ENCODE data around the gene IMMP1L. TPM values are rescaled to one million over a fixed set of nuclear protein-coding genes. Genes with fewer than 3 reads are reported as not detected.
"Not testable (repeated sequence)": the region's sequence is repeated elsewhere in the genome, so short reads cannot be mapped to it uniquely, and the experiment has no call there.

Gene IMMP1L
- 67.9 TPM for total RNA-seq (ENCODE audit: insufficient read depth, low replicate concordance)

GRCh38 chr11:31509429-31510345, at the start of gene IMMP1L, which contains the start of gene ELP4:
Gene IMMP1L, minus strand, starts transcription at chr11:31509622. Its CDS starts 46,346 bp downstream, at chr11:31463276.
Gene ELP4, plus strand, starts transcription at chr11:31509767. Its CDS starts 18 bp downstream, at chr11:31509785.
- DNase-seq (ENCODE audit: low spot score): peak; percentile 98

- DNase-seq (ENCODE audit: low spot score): peak; percentile 9
These were observed 48.6 kb upstream of the IMMP1L start for GRCh38 chr11:31558001-31558400.

GRCh38 chr11:31555938-31556337, 46.5 kb upstream of the IMMP1L start:
- DNase-seq (ENCODE audit: low spot score): no peak

DNA sequence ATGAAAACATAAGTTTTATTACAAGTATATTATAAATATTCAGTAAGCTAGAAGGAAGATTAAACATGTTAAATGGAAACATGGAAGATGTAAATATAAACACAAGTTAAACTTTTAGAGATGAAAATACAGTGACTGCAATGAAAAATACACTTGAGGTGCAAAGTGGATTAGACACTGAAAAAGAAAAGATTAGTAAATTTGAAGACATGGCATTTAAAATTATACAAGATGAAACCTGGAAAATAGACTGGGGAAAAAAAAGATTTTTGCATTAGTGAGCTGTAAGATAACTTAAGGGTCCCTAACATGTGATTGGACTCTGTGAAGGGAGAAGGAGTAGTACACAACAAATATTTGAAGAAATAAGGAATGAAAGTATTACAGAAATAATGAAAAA, 33.4 kb upstream of the IMMP1L start:
- no peak for DNase-seq (ENCODE audit: low spot score)

DNA sequence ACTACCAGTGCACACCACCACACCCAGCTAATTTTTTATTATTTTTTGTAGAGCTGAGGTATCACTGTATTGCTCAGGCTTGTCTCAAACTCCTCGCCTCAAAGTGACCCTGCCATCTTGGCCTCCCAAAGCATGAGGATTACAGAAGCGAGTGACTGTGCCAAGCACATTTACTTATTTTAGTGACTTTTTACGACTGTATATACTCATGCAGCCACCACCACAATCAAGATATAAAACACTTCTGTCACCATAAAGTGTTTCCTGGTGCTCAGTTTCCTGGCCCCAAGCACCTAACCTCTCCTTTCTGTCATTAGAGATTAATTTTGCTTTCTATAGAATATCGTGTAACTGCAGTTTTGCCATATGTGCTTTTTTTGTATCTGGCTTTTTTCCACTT, 26.1 kb upstream of the IMMP1L start:
- DNase-seq (ENCODE audit: low spot score): no peak

DNA sequence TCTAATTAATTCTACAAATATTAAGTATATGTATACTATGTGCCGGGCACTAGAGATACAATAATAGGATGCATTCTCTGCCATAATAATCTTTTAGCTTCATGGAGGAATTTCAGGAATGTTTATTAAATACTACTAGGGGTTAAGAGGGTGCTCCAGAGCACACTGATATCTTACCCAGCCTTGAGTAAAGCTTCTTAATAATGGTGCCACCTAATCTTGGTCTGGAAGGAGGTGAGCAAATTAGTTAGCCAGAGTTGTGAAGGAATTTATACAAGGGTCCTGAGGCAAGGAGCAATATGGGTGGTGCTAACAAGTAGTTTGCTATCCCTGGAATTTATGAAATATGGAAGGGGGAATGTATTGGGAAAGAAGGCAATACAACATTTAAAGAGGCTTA, 21.9 kb upstream of the IMMP1L start:
- DNase-seq (ENCODE audit: low spot score): no peak

GRCh38 chr11:31529701-31530100, 20.3 kb upstream of the IMMP1L start:
- DNase-seq (ENCODE audit: low spot score): no peak

- no peak for DNase-seq (ENCODE audit: low spot score)
These were observed 19.8 kb upstream of the IMMP1L start for GRCh38 chr11:31529189-31529588.

DNA sequence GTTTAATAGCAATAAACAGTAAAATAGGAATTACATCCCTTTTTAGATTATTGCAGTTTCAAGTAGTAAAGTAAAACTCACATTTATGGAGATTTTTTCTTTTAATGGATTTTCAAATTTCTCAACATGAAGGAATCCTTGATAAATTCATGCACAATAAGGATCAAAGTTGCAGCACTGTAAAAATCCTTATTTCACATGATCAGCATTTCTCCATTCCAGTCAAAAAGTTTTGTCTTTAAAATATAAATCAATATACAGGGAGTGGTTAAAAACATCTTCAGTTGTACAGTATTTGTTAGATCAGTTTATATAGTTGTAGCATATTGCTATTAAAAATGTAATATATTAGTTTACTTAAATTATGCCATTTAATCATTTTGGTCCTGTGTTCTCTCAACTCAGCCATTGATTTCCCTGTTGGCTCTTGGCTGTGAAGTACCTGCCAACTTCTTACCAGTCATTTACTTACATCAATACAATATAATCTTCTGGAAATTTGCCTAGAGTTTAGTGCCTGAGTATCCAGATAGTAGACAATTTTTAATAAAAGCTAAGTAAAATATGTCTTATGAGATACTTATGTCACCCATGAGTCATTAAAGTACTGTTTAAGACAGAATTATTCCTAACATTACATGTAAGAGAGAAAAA, 12.2 kb upstream of the IMMP1L start:
- DNase-seq (ENCODE audit: low spot score): no peak

- no peak for DNase-seq (ENCODE audit: low spot score)
These were observed 2.7 kb upstream of the IMMP1L start for GRCh38 chr11:31512117-31512516.

DNA sequence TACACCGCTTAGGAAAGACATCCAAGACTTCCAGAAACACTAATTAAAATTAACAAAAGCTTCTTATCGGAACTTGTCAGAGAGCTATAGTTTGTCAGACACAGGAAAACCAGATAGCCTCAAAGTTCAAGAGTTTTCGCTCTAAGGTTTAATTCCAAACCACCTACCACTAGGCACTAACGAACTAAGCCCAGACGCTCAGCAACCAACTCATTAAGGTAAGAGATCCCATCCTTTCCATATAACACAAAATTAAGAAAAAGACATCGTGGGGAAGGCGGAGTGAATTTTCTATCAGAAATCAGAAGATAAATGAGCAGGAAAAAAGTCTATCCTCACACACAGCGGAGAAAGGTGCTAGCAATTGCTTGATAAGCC, 382 bp downstream of the IMMP1L start:
- DNase-seq (ENCODE audit: low spot score): no peak

- DNase-seq (ENCODE audit: low spot score): no peak
These were observed 8.9 kb downstream of the IMMP1L start for GRCh38 chr11:31500560-31500959.

- DNase-seq (ENCODE audit: low spot score): no peak
These were observed 9.7 kb downstream of the IMMP1L start for GRCh38 chr11:31499576-31500178.

DNA sequence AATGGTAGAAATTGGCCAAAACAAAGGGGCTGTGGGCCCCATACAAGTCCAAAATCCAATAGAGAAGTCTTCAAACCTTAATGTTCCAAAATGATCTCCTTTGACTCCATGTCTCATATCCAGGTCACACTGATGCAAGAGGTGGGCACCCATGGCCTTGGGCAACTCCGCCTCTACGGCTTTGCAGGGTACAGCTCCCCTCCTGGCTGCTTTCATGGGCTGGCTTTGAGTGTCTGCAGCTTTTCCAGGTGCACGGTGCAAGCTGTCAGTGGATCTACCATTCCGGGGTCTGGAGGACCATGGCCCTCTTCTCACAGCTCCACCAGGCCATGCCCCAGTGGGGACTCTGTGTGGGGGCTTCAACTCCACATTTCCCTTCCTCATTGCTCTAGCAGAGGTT, 15.7 kb downstream of the IMMP1L start:
- not testable (repeated sequence) for DNase-seq (ENCODE audit: low spot score)

GRCh38 chr11:31493235-31493634, 16.2 kb downstream of the IMMP1L start:
- no peak for DNase-seq (ENCODE audit: low spot score)

DNA sequence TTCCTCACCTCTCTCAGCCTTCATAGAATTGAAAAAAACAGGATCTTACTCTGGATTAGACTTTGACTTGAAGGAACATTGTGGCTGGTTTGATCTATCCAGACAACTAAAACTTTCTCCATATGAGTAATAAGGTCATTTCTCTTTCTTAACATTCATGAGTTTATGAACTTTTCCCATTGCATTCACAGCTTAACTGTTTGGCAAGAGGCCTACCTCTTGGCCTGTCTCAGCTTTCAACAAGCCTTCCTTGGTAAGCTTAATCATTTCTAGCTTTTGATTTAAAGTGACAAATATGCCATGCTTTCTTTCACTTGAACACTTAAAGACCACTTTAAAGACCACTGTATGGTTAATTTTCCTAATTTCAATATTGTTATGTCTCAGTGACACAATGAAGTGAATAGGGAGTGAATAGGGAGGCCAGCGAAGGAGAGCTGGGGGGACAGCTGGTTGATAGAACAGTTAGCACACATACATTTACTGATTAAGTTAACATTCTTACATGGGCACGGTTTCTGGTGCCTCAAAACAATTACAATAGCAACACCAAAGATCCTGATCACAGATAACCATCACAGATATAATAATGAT, 17.0 kb downstream of the IMMP1L start:
- DNase-seq (ENCODE audit: low spot score): peak; percentile 43

- DNase-seq (ENCODE audit: low spot score): peak; percentile 22
These were observed 21.6 kb downstream of the IMMP1L start for GRCh38 chr11:31487848-31488247.

- no peak for DNase-seq (ENCODE audit: low spot score)
These were observed 24.9 kb downstream of the IMMP1L start for GRCh38 chr11:31484497-31484896.

DNA sequence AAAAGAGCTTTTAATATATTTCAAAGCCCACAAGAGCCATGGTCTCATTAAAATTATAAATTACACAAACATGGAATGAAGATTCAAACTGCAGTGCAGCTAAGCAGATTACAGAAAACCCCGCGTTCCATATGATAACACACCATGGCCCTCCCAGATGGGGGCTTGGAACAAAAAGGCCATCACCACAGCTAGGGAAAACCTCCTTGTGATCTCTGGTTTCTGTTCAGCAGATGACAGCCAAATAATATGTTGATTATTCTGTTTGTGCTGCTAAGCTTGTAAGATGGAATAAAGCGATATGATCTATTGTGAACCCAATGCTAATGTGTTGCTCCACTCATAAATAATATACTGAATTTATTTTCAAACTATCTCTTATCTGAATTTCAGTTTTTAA, 28.5 kb downstream of the IMMP1L start:
- peak; percentile 5 for DNase-seq (ENCODE audit: low spot score)

GRCh38 chr11:31479066-31479465, 30.4 kb downstream of the IMMP1L start:
- DNase-seq (ENCODE audit: low spot score): peak; percentile 56

GRCh38 chr11:31478223-31478590, 31.2 kb downstream of the IMMP1L start:
- DNase-seq (ENCODE audit: low spot score): no peak

Measured in umbilical cord (tissue), 2 donors.